ENCODE results near the gene FAM170B.

FAM170B gene

GRCh38 chr10:49096890-49097445 is 36.9 kb downstream of the FAM170B start:
- DNase-seq = no peak

- DNase-seq = no peak
Observed at GRCh38 chr10:49094646-49095045, 39.2 kb downstream of the FAM170B start.

GRCh38 chr10:49093922-49094321 is 39.9 kb downstream of the FAM170B start:
- DNase-seq = no peak

GRCh38 chr10:49092477-49092876 is 41.3 kb downstream of the FAM170B start:
- DNase-seq = no peak

- no peak for DNase-seq
Observed at GRCh38 chr10:49091450-49092210, 42.2 kb downstream of the FAM170B start.

- DNase-seq = no peak
Observed at GRCh38 chr10:49090696-49091380, 43.0 kb downstream of the FAM170B start.

GRCh38 chr10:49090189-49090575 is 43.6 kb downstream of the FAM170B start:
- no peak for DNase-seq

- DNase-seq = no peak
Observed at GRCh38 chr10:49089557-49090188, 44.1 kb downstream of the FAM170B start.

- DNase-seq = no peak
Observed at GRCh38 chr10:49089152-49089551, 44.7 kb downstream of the FAM170B start.

- DNase-seq = no peak
Observed at GRCh38 chr10:49086889-49087288, 46.9 kb downstream of the FAM170B start.

GRCh38 chr10:49083261-49083660 is 50.6 kb downstream of the FAM170B start:
- DNase-seq = no peak

GRCh38 chr10:49082766-49083165 is 51.1 kb downstream of the FAM170B start:
- DNase-seq = no peak

GRCh38 chr10:49081547-49082275 is 52.1 kb downstream of the FAM170B start:
- DNase-seq = no peak
